Stimulated activated CD4-positive, alpha-beta T cell treated with anti-CD3 and anti-CD28 coated beads, Interleukin-2, amount 100 ng/mL, for 48 hours (primary cell): ENCODE measurements around the gene RNF187.
"Not testable (repeated sequence)": the region's sequence is repeated elsewhere in the genome, so short reads cannot be mapped to it uniquely, and the experiment has no call there.

Source experiments
- DNase-seq, 2 donors: peaks; one replicate each; pipeline ENCODE4 v3.0.0-alpha.2; 2020

Gene RNF187

GRCh38 chr1:228488818-228489674 lies 1.9 kb downstream of the RNF187 start:
- DNase-seq = no peak

- DNase-seq = no peak
Measured at GRCh38 chr1:228490120-228491078, 3.2 kb downstream of the RNF187 start.

- no peak for DNase-seq
Measured at GRCh38 chr1:228493141-228494043, 6.2 kb downstream of the RNF187 start.

DNA sequence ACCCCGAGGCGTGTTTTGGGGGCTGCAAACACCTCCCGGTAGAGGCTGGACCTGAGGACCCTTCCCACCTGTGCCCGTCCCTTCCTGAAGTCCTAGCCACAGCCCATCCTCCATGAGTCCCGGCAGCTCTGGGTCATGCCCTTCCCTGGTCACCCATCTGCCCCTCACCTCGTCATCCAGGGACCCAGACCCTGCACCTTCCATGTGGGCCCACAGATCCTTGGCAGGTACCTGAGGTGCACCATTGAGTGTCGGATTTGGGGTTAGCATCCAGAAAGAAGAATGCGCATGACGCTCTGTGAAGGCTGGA lies 6.8 kb downstream of the RNF187 start:
- DNase-seq = no peak

DNA sequence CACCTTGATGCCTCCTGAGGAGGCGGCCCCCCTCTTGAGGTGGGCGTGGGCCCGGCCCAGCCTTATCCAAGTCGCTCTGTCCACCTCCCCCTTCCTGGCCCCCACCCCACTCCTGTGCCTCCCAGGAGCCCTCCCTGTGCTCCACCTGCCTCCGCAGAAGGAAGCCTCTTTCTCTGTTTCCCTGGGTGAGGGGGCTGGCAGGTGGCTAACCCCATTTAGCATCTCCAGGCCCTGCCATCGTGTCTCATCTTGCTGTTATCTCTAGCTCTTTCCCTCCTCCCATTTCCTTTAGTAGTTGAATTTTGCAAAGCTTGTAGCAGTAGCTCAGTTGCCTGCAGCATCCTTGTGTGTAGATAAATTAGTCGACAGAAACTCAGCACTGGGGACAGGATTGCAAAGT lies 7.2 kb downstream of the RNF187 start:
- no peak for DNase-seq

GRCh38 chr1:228494970-228495853 lies 8.0 kb downstream of the RNF187 start:
- no peak for DNase-seq

GRCh38 chr1:228496084-228496483 lies 8.9 kb downstream of the RNF187 start:
- no peak for DNase-seq

- no peak for DNase-seq
Measured at GRCh38 chr1:228496494-228496893, 9.3 kb downstream of the RNF187 start.

GRCh38 chr1:228497206-228497605 lies 10.0 kb downstream of the RNF187 start:
- no peak for DNase-seq

DNA sequence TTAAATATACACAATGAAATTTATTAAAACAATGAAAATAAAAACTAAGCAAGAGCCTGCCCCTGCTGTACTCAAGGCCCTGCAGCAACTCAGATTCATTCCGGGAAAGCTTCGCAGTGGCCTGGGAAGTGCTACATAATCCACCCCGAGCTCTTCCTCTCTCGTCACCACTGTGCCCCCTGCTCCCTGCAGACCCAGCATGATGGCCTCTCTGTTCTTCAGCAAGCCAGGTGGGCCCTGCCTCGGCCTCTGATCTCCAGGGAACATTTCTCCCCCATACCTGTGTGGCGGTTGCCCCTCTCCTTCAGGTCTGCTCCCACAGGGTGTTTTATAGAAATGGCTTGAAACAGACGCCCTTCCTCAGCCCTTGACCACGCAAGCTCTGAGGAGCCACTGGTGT lies 10.6 kb downstream of the RNF187 start:
- DNase-seq = no peak

DNA sequence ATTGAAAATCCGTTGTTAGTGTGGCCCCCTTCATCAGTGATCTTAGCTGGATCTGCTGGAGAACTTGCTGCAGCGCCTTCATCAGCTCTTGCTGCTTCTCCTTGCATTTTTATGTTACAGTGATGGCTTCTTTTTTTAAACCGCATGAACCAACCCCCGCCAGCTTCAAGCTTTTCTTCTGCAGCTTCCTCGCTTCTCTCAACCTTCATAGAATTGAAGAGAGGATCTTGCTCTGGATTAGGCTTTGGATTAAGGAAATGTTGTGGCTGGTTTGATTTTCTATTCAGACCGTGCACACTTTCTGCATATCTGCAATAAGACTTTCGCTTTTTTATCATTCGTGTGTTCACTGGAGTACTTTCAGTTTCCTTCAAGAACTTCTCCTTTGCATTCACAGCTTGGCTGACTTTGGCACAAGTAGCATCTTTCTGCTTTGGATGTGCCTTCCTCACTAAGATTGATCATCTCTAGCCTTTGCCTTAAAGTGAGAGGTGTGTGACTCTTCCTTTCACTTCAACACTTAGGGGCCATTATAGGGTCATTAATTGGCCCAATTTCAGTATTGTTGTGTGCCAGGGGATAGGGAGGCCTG lies 13.1 kb downstream of the RNF187 start:
- DNase-seq = no peak

- peak; percentile 89 to 90 for DNase-seq
Measured at GRCh38 chr1:228500901-228501871, 14.0 kb downstream of the RNF187 start.

DNA sequence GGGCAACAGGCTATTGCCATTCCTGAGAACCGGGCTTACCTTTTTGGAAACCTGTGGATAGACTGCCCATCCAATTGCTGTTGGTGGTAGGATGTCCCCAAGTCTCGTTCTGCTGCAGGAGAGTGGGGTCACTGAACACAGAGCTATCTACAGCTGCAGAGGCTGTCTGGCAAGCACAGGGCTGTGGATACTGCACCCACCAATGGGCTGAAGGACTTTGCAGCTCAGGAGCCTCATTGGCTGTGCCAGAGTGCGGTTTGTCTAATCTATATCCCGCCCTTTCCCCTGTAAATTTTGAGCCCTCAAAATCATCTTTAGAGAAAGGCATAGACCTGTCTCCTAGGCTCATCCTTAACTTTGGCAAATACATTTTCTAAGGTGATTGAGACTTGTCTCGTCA lies 15.3 kb downstream of the RNF187 start:
- DNase-seq = no peak

DNA sequence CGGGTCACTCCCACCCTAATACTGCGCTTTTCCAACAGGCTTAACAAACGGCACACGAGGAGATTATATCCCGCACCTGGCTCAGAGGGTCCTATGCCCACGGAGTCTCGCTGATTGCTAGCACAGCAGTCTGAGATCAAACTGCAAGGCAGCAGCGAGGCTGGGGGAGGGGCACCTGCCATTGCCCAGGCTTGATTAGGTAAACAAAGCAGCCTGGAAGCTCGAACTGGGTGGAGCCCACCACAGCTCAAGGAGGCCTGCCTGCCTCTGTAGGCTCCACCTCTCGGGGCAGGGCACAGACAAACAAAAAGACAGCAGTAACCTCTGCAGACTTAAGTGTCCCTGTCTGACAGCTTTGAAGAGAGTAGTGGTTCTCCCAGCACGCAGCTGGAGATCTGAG lies 18.8 kb downstream of the RNF187 start:
- not testable (repeated sequence) for DNase-seq

- DNase-seq = no peak
Measured at GRCh38 chr1:228507961-228508652, 20.9 kb downstream of the RNF187 start.

GRCh38 chr1:228508840-228509415 lies 21.7 kb downstream of the RNF187 start:
- DNase-seq = no peak

GRCh38 chr1:228510101-228510802 lies 23.1 kb downstream of the RNF187 start:
- no peak for DNase-seq

- no peak for DNase-seq
Measured at GRCh38 chr1:228510803-228511413, 23.7 kb downstream of the RNF187 start.
